Fibroblast of lung (primary cell): ENCODE measurements around the gene C17orf67.

Experiments used
- EZH2 ChIP-seq: IDR thresholded peaks from 2 replicates; pipeline ENCODE4 v1.5.1; 2012; ENCODE audit warnings: low read length, control low read depth, mild to moderate bottlenecking; ENCODE audit errors: missing control alignments
- TF ChIP-seq, protein P1 (sequence below), 2 donors: IDR thresholded peaks in 1 of 2; conservative IDR thresholded peaks in 1 of 2; 1 replicate in 1 of 2; 2 replicates in 1 of 2; pipeline ENCODE4 v1.5.1; 2011 to 2012; ENCODE audit warnings: low read length in 2 of 2, control low read depth in 1 of 2, inconsistent platforms in 1 of 2, low read depth in 1 of 2, mild to moderate bottlenecking in 1 of 2

DNA sequence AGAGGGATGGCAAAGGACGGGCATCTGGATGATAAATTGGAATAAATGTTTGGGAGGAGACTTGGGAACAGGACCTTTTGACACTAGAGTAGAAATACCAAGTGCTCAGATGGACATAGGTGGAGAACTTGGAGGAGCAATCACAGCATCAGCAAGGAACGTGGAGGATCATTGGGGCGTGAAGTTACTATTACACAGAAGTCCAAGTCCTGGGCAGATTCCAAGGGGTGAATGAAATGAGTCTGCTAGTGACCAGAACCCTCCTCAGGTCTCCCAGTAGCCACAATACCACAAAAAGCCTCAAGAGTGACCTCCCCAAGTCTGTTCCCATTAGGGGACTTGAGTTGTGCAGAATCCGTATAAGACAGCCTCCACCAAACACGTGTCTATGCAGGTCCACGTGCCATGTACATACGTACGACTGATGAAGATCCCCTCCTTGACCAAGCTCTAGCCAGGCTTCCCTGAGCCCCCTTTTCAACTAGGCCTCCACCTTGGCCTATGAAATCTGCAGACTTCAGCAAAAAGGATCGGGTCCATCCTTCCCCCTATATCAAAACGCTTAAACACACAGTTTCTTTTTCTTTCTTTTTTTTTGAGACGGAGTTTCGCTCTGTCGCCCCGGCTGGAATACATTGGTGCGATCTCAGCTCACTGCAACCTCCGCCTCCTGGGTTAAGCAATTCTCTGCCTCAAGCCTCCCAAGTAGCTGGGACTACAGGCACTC lies 2.2 kb downstream of the C17orf67 start:
- TF ChIP-seq, protein P1, sequence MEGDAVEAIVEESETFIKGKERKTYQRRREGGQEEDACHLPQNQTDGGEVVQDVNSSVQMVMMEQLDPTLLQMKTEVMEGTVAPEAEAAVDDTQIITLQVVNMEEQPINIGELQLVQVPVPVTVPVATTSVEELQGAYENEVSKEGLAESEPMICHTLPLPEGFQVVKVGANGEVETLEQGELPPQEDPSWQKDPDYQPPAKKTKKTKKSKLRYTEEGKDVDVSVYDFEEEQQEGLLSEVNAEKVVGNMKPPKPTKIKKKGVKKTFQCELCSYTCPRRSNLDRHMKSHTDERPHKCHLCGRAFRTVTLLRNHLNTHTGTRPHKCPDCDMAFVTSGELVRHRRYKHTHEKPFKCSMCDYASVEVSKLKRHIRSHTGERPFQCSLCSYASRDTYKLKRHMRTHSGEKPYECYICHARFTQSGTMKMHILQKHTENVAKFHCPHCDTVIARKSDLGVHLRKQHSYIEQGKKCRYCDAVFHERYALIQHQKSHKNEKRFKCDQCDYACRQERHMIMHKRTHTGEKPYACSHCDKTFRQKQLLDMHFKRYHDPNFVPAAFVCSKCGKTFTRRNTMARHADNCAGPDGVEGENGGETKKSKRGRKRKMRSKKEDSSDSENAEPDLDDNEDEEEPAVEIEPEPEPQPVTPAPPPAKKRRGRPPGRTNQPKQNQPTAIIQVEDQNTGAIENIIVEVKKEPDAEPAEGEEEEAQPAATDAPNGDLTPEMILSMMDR (conservative IDR thresholded peaks at IDR 0.05 in 1 of 2, IDR thresholded peaks at IDR 0.05 in 1 of 2; ENCODE audit: low read depth in 1 of 2, low read length in 2 of 2): no peak
- no peak for TF ChIP-seq EZH2
